Parathyroid adenoma (tissue), 2 donors: ENCODE measurements around the gene KNL1.

Source experiments
- H2AFZ ChIP-seq: fragments of 300-600 bp; sonication (generic); one replicate; pipeline ENCODE4 v1.7.0; 2017; ENCODE audit warnings: antibody characterized with exemption, mild to moderate bottlenecking
- H3K27ac ChIP-seq: fragments of 300-600 bp; sonication (generic); one replicate; pipeline ENCODE4 v1.7.0; 2017
- H3K27me3 ChIP-seq: fragments of 300-600 bp; sonication (generic); one replicate; pipeline ENCODE4 v1.7.0; 2017; ENCODE audit warnings: low read length; ENCODE audit not compliant: control insufficient read depth, insufficient read depth
- H3K36me3 ChIP-seq: fragments of 300-600 bp; sonication (generic); one replicate; pipeline ENCODE4 v1.7.0; 2017; ENCODE audit warnings: low read length; ENCODE audit not compliant: control insufficient read depth, insufficient read depth
- H3K4me1 ChIP-seq: fragments of 300-600 bp; sonication (generic); one replicate; pipeline ENCODE4 v1.7.0; 2017; ENCODE audit warnings: control low read depth
- H3K4me2 ChIP-seq: fragments of 300-600 bp; sonication (generic); one replicate; pipeline ENCODE4 v1.7.0; 2017; ENCODE audit warnings: low read length
- H3K4me3 ChIP-seq: fragments of 300-600 bp; sonication (generic); one replicate; pipeline ENCODE4 v1.7.0; 2017; ENCODE audit warnings: low read depth, low read length
- H3K79me2 ChIP-seq: fragments of 300-600 bp; sonication (generic); one replicate; pipeline ENCODE4 v1.7.0; 2017; ENCODE audit warnings: control low read depth
- H3K9ac ChIP-seq: fragments of 300-600 bp; sonication (generic); one replicate; pipeline ENCODE4 v1.7.0; 2017; ENCODE audit warnings: mild to moderate bottlenecking
- H3K9me3 ChIP-seq: fragments of 300-600 bp; sonication (generic); one replicate; pipeline ENCODE4 v1.7.0; 2017; ENCODE audit warnings: low read length; ENCODE audit not compliant: control insufficient read depth
- TF ChIP-seq, protein P1 (sequence below): fragments of 300-600 bp; sonication (generic); IDR thresholded peaks from one replicate; pipeline ENCODE4 v1.7.0; 2017; ENCODE audit warnings: antibody characterized with exemption, mild to moderate bottlenecking
- donor health status: primary hyperparathyroidism.

The KNL1 gene

DNA sequence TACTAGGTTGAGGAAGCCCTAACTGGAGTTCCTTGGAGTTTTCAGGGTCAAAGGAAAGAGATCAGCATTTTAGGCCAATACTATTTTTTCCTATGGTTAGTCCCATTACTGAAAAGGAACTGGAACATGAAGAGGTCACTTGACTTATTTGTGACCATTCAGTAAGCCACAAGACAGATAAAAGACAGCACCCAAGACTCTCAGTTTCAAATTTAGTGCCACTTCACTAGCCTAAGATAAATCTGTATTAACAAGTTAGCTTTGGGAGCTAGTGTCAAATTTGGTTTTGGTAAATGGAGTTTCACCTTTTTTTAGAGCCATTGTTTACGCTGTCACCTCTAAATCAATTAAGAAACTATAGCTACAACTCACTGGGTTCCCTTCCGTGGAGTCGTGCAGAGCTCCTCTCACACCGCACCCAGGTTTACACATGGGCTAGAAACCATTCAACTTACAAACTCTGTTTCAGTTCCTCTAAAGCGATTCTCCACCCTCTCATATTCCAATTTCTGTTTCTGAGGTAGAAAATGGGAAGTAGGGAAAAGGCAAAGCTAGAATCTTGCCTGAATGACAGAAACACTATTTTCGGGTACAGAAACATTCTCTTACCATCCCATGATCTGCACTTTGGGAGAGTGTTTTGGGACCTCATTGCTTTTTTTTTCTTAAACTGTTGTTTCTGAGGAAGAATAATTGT, 43.6 kb upstream of the KNL1 start:
- Histone ChIP-seq H2AFZ (no peak overlapping the region), H3K27ac (no peak overlapping the region), H3K79me2 (no peaks in the 10 kb centered on the region), H3K9ac (no peak overlapping the region), H3K4me3 (no peak overlapping the region), H3K4me1 (peaks cover 6% of the 10 kb centered on the region), H3K4me2 (no peak overlapping the region), H3K27me3 (no peaks in the 10 kb centered on the region), H3K9me3 (no peaks in the 10 kb centered on the region), H3K36me3 (no peaks in the 10 kb centered on the region)
- TF ChIP-seq, protein P1, sequence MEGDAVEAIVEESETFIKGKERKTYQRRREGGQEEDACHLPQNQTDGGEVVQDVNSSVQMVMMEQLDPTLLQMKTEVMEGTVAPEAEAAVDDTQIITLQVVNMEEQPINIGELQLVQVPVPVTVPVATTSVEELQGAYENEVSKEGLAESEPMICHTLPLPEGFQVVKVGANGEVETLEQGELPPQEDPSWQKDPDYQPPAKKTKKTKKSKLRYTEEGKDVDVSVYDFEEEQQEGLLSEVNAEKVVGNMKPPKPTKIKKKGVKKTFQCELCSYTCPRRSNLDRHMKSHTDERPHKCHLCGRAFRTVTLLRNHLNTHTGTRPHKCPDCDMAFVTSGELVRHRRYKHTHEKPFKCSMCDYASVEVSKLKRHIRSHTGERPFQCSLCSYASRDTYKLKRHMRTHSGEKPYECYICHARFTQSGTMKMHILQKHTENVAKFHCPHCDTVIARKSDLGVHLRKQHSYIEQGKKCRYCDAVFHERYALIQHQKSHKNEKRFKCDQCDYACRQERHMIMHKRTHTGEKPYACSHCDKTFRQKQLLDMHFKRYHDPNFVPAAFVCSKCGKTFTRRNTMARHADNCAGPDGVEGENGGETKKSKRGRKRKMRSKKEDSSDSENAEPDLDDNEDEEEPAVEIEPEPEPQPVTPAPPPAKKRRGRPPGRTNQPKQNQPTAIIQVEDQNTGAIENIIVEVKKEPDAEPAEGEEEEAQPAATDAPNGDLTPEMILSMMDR = no peak

GRCh38 chr15:40554161-40554525, 39.9 kb upstream of the KNL1 start:
- peaks cover 6% of the 10 kb centered on the region for H3K4me1 ChIP-seq
- H3K27me3 ChIP-seq = no peaks in the 10 kb centered on the region
- H3K79me2 ChIP-seq = no peaks in the 10 kb centered on the region
- no peaks in the 10 kb centered on the region for H3K9me3 ChIP-seq
- no peak overlapping the region for H3K4me3 ChIP-seq
- no peaks in the 10 kb centered on the region for H3K36me3 ChIP-seq
- H2AFZ ChIP-seq = no peak overlapping the region
- no peak overlapping the region for H3K27ac ChIP-seq
- H3K4me2 ChIP-seq = no peak overlapping the region
- H3K9ac ChIP-seq = no peak overlapping the region
- TF ChIP-seq, protein P1 = no peak

DNA sequence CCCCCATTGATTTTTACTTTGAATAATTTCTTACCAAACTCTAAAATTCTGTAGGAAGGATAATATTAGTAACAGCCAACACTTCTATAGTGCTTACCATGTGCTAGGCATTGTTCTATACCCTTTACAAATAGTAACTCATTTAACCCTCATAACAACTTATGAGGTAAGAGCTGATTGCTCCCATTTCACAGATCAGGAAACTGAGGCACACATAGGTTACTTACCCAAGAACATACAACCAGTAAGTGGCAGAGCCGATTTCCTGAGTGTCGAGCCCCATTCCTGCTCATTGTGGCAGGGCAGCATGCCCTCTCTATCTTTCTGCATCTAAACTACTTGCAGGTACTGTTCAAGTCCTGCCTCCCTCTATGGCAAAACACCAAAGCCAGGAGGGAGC, 38.2 kb upstream of the KNL1 start:
- Histone ChIP-seq H3K4me2 (no peak overlapping the region), H3K9ac (no peak overlapping the region), H3K79me2 (no peaks in the 10 kb centered on the region), H3K4me1 (no peaks in the 10 kb centered on the region), H3K9me3 (no peaks in the 10 kb centered on the region), H3K27me3 (no peaks in the 10 kb centered on the region), H3K4me3 (no peak overlapping the region), H2AFZ (no peak overlapping the region), H3K27ac (no peak overlapping the region), H3K36me3 (no peaks in the 10 kb centered on the region)
- TF ChIP-seq, protein P1 = no peak

DNA sequence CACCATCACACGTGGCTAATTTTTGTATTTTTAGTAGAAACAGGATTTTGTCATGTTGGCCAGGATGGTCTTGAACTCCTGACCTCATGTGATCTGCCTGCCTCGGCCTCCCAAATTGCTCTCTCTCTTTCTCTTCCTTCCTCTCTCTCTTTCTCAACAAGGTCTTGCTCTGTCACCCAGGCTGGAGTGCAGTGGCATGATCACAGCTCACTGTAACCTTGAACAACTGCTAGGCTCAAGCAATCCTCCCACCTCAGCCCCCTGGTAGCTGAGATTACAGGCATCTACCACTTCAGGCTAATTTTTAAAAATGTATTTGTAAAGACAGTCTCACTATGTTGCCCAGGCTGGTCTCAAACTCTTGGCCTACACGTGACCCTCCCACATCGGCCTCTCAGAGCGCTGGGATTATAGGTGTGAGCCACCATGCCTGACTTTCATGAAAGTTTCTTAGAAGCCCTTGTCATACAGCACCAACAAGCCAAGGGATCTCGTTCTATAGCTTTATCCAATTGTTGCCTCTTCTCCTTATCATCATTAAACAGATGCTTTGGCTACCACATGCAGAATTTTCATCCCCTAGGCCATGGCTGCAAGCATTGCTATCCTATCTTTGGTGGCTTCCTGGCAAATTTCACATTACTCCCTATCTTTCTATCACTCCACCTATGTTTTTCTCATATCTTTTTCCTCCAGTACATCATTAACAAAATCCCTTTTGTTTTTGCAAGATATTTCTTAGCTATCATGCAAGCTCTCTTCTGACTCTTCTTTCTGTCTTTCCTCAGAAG, 34.9 kb upstream of the KNL1 start:
- Histone ChIP-seq H3K27me3 (no peaks in the 10 kb centered on the region), H3K9ac (no peak overlapping the region), H3K79me2 (no peaks in the 10 kb centered on the region), H2AFZ (no peak overlapping the region), H3K4me3 (no peak overlapping the region), H3K36me3 (no peaks in the 10 kb centered on the region), H3K9me3 (no peaks in the 10 kb centered on the region), H3K4me2 (no peak overlapping the region), H3K27ac (no peak overlapping the region), H3K4me1 (no peaks in the 10 kb centered on the region)
- TF ChIP-seq, protein P1 = no peak
